Measurements from ENCODE around the gene ITGB6. TPM values are rescaled to one million over a fixed set of nuclear protein-coding genes. Genes with fewer than 3 reads are reported as not detected.
A peak's percentile ranks its signal among the peaks of the same experiment; 100 is the strongest.

ITGB6 gene
- total and polyA plus RNA-seq, 2 of the 4 experiments (the other 2 are of a cell fraction), result under 0.01 TPM; not detected in 1

- TF ChIP-seq MAZ (IDR thresholded peaks at IDR 0.05; ENCODE audit: borderline replicate concordance, low read depth, low read length) (peak; percentile 43; the same call in 1 of the 2 replicates), FOS (IDR thresholded peaks at IDR 0.05; ENCODE audit: low read depth, low read length) (no peak), BHLHE40 (IDR thresholded peaks at IDR 0.05; ENCODE audit: low read depth, low read length) (peak; percentile 42; the same call in 1 of the 2 replicates), CEBPB (IDR thresholded peaks at IDR 0.05; ENCODE audit: low read depth, low read length) (no peak)
Observed at GRCh38 chr2:160221391-160222276, 21.6 kb upstream of the ITGB6 start.

More at GRCh38 chr2:160221391-160222276, 21.6 kb upstream of the ITGB6 start:
- H2BK20ac ChIP-seq (ENCODE audit: low read depth, low read length), result peak overlapping the region; percentile 92
- peak overlapping the region; percentile 40 for H3K27ac ChIP-seq (ENCODE audit: insufficient read depth, low read length)
- H3K14ac ChIP-seq (replicated peaks; ENCODE audit: low read depth, low read length), result peak overlapping the region; percentile 98
- H2BK15ac ChIP-seq (ENCODE audit: low read depth, low read length), result peak overlapping the region; percentile 90
- peaks cover 33% of the 10 kb centered on the region for H3K9me1 ChIP-seq (ENCODE audit: insufficient read depth, low read length)
- no peak overlapping the region for H3K4me2 ChIP-seq (ENCODE audit: low read depth, low read length)
- H2AFZ ChIP-seq (replicated peaks; ENCODE audit: low read length, poor library complexity), result peak overlapping the region; percentile 88
- intact Hi-C loops (cut with micrococcal nuclease) (no loop called here), in situ Hi-C loops (cut with MboI; ENCODE audit: low sequenced_read_pairs) (no loop called here), dilution Hi-C loops (cut with HindIII; ENCODE audit: low sequenced_read_pairs, unreplicated experiment) (no loop called here)
- no peaks in the 10 kb centered on the region for H3K27me3 ChIP-seq (ENCODE audit: control insufficient read depth, insufficient read depth, low read length)
- peak overlapping the region; percentile 98 for H2BK120ac ChIP-seq (ENCODE audit: low read depth, low read length)
- H4K8ac ChIP-seq (ENCODE audit: low read depth in 2 of 2, low read length in 2 of 2), result peak overlapping the region; percentile 82 to 97
- no TSS peak for BruUV-seq (replicated peaks)
- no peak overlapping the region for H3K4me3 ChIP-seq (ENCODE audit: insufficient read depth, low read depth, low read length)
- no peaks in the 10 kb centered on the region for H3K36me3 ChIP-seq (ENCODE audit: control insufficient read depth, insufficient read depth, low read length)
- H3K79me1 ChIP-seq (ENCODE audit: low read depth in 1 of 2, low read length in 2 of 2), result no peaks in the 10 kb centered on the region
- H3K4ac ChIP-seq (ENCODE audit: low read depth, low read length), result peak overlapping the region; percentile 98
- WGBS, 2 experiments (ENCODE audit: extremely low coverage in 2 of 2, insufficient read length in 1 of 2), result 91% methylated on average over 5 of the region's 12 CpGs; no CpG with 5 or more reads in 1 of the 2 experiments
- H4K20me1 ChIP-seq (ENCODE audit: insufficient read depth, low read length), result no peaks in the 10 kb centered on the region
- peak overlapping the region; percentile 58 for H3K56ac ChIP-seq (ENCODE audit: extremely low read depth, insufficient read depth, low read length)
- CTCF ChIA-PET, result interaction anchor here (1.1 kb wide), 1 partner anchor 773 kb away, joined by 3 read pairs; no protein-coding TSS in a partner anchor
- H2BK5ac ChIP-seq (ENCODE audit: low read depth, low read length, poor library complexity, severe bottlenecking), result peak overlapping the region; percentile 97
- H3K9ac ChIP-seq (ENCODE audit: low read depth, low read length), result peak overlapping the region; percentile 44
- H3K9me3 ChIP-seq (ENCODE audit: control insufficient read depth, insufficient read depth, low read length), result no peaks in the 10 kb centered on the region
- peak overlapping the region; percentile 84 for H2AK9ac ChIP-seq (replicated peaks; ENCODE audit: low read depth, low read length, poor library complexity)
- peak; percentile 85 for ATAC-seq (ENCODE audit: low read depth)
- peak overlapping the region; percentile 96 for H3K23ac ChIP-seq (ENCODE audit: low read depth, low read length)
- H4K91ac ChIP-seq (ENCODE audit: insufficient read depth, low read depth, low read length), result peak overlapping the region; percentile 99
- peak overlapping the region; percentile 93 for H2AK5ac ChIP-seq (ENCODE audit: low read depth, low read length)
- H3K18ac ChIP-seq (ENCODE audit: low read depth, low read length), result peak overlapping the region; percentile 82
- peaks cover 31% of the 10 kb centered on the region for H3K4me1 ChIP-seq (ENCODE audit: control insufficient read depth, insufficient read depth, low read length)
- peak overlapping the region; percentile 92 for H4K5ac ChIP-seq (ENCODE audit: low read depth, low read length)
- DNase-seq, result peak; percentile 64
- POLR2A ChIA-PET (ENCODE audit: unreplicated experiment), result no interaction called here
